Testis (tissue), 2 donors: ENCODE data around the gene LY6G5C.

Experiments
- POLR2A ChIP-seq: fragments of 450-650 bp; IDR thresholded peaks from one replicate; pipeline ENCODE4 v1.6.1; 2017; ENCODE audit warnings: antibody characterized with exemption, mild to moderate bottlenecking, moderate library complexity
- TF ChIP-seq, protein P1 (sequence below), 3 experiments: fragments of 450-650 bp in 2 of 3; fragments of 200-600 bp in 1 of 3; sonication (generic) in 1 of 3; IDR thresholded peaks; one replicate each; pipeline ENCODE4 v1.5.1; 2016 to 2019; ENCODE audit warnings: antibody characterized with exemption in 3 of 3, mild to moderate bottlenecking in 2 of 3, moderate library complexity in 1 of 3

GRCh38 chr6:31722173-31722572 is 41.3 kb upstream of the LY6G5C start:
- TF ChIP-seq, protein P1, sequence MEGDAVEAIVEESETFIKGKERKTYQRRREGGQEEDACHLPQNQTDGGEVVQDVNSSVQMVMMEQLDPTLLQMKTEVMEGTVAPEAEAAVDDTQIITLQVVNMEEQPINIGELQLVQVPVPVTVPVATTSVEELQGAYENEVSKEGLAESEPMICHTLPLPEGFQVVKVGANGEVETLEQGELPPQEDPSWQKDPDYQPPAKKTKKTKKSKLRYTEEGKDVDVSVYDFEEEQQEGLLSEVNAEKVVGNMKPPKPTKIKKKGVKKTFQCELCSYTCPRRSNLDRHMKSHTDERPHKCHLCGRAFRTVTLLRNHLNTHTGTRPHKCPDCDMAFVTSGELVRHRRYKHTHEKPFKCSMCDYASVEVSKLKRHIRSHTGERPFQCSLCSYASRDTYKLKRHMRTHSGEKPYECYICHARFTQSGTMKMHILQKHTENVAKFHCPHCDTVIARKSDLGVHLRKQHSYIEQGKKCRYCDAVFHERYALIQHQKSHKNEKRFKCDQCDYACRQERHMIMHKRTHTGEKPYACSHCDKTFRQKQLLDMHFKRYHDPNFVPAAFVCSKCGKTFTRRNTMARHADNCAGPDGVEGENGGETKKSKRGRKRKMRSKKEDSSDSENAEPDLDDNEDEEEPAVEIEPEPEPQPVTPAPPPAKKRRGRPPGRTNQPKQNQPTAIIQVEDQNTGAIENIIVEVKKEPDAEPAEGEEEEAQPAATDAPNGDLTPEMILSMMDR (IDR thresholded peaks at IDR 0.05): no peak
- no peak for TF ChIP-seq POLR2A
